ENCODE measurements around the gene PLD6.

Gene PLD6

GRCh38 chr17:17152385-17152784 lies 53.7 kb downstream of the PLD6 start:
- DNase-seq: no peak

GRCh38 chr17:17151962-17152361 lies 54.2 kb downstream of the PLD6 start:
- DNase-seq: peak; percentile 54

- DNase-seq: no peak
Measured at GRCh38 chr17:17151541-17151940, 54.6 kb downstream of the PLD6 start.

- DNase-seq: no peak
Measured at GRCh38 chr17:17151055-17151454, 55.1 kb downstream of the PLD6 start.
